ENCODE data around the gene ALAS1.

ALAS1 gene

GRCh38 chr3:52253314-52254304 lies 55.6 kb downstream of the ALAS1 start:
- TF ChIP-seq, protein P1, sequence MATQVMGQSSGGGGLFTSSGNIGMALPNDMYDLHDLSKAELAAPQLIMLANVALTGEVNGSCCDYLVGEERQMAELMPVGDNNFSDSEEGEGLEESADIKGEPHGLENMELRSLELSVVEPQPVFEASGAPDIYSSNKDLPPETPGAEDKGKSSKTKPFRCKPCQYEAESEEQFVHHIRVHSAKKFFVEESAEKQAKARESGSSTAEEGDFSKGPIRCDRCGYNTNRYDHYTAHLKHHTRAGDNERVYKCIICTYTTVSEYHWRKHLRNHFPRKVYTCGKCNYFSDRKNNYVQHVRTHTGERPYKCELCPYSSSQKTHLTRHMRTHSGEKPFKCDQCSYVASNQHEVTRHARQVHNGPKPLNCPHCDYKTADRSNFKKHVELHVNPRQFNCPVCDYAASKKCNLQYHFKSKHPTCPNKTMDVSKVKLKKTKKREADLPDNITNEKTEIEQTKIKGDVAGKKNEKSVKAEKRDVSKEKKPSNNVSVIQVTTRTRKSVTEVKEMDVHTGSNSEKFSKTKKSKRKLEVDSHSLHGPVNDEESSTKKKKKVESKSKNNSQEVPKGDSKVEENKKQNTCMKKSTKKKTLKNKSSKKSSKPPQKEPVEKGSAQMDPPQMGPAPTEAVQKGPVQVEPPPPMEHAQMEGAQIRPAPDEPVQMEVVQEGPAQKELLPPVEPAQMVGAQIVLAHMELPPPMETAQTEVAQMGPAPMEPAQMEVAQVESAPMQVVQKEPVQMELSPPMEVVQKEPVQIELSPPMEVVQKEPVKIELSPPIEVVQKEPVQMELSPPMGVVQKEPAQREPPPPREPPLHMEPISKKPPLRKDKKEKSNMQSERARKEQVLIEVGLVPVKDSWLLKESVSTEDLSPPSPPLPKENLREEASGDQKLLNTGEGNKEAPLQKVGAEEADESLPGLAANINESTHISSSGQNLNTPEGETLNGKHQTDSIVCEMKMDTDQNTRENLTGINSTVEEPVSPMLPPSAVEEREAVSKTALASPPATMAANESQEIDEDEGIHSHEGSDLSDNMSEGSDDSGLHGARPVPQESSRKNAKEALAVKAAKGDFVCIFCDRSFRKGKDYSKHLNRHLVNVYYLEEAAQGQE (IDR thresholded peaks at IDR 0.05; ENCODE audit: insufficient read depth in 1 of 2, low read depth in 2 of 2, low read length in 2 of 2): no peak
- TF ChIP-seq FOXP2 (optimal IDR thresholded peaks at IDR 0.05; ENCODE audit: borderline replicate concordance, extremely low read depth, extremely low read length, insufficient read depth): no peak
- no peak for TF ChIP-seq TAF1 (IDR thresholded peaks at IDR 0.05; ENCODE audit: borderline replicate concordance, insufficient read depth, low read length)
- TF ChIP-seq SIN3A (IDR thresholded peaks at IDR 0.05; ENCODE audit: borderline replicate concordance, insufficient read depth, low read length): no peak
- no peak; the same call in 1 of the 2 replicates for TF ChIP-seq POLR2AphosphoS5 (IDR thresholded peaks at IDR 0.05; ENCODE audit: low read depth, low read length)

DNA sequence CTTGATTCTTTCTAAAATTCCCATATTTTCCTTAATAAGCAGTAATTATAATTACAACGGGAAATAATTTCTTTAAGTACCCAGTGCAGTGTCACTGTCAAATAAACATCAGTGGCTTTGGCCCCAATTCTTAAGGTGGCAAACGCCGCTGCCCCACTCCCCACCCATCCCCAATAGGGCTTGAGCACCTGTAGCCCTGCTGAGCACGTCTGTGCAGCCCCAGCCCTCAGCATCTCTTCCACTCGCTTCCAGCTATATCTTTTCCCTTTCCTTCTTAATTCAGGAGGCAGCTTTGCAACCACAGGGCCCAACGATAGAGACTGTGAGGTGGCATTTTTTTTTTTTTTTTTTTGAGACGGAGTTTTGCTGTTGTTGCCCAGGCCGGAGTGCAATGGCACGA lies 56.6 kb downstream of the ALAS1 start:
- no peak for TF ChIP-seq TAF1 (IDR thresholded peaks at IDR 0.05; ENCODE audit: borderline replicate concordance, insufficient read depth, low read length)
- TF ChIP-seq SIN3A (IDR thresholded peaks at IDR 0.05; ENCODE audit: borderline replicate concordance, insufficient read depth, low read length): no peak
- no peak for TF ChIP-seq POLR2AphosphoS5 (IDR thresholded peaks at IDR 0.05; ENCODE audit: low read depth, low read length)

GRCh38 chr3:52256159-52256558 lies 58.2 kb downstream of the ALAS1 start:
- TF ChIP-seq, protein P1 (IDR thresholded peaks at IDR 0.05; ENCODE audit: insufficient read depth in 1 of 2, low read depth in 2 of 2, low read length in 2 of 2): no peak
- TF ChIP-seq SIN3A (IDR thresholded peaks at IDR 0.05; ENCODE audit: borderline replicate concordance, insufficient read depth, low read length) (no peak), POLR2AphosphoS5 (IDR thresholded peaks at IDR 0.05; ENCODE audit: low read depth, low read length) (no peak), FOXP2 (optimal IDR thresholded peaks at IDR 0.05; ENCODE audit: borderline replicate concordance, extremely low read depth, extremely low read length, insufficient read depth) (no peak), TAF1 (IDR thresholded peaks at IDR 0.05; ENCODE audit: borderline replicate concordance, insufficient read depth, low read length) (no peak)

- TF ChIP-seq, protein P1 (IDR thresholded peaks at IDR 0.05; ENCODE audit: insufficient read depth in 1 of 2, low read depth in 2 of 2, low read length in 2 of 2): no peak
- TF ChIP-seq POLR2AphosphoS5 (IDR thresholded peaks at IDR 0.05; ENCODE audit: low read depth, low read length): no peak
- no peak for TF ChIP-seq FOXP2 (optimal IDR thresholded peaks at IDR 0.05; ENCODE audit: borderline replicate concordance, extremely low read depth, extremely low read length, insufficient read depth)
- no peak for TF ChIP-seq SIN3A (IDR thresholded peaks at IDR 0.05; ENCODE audit: borderline replicate concordance, insufficient read depth, low read length)
Observed at GRCh38 chr3:52256622-52257021, 58.7 kb downstream of the ALAS1 start.

DNA sequence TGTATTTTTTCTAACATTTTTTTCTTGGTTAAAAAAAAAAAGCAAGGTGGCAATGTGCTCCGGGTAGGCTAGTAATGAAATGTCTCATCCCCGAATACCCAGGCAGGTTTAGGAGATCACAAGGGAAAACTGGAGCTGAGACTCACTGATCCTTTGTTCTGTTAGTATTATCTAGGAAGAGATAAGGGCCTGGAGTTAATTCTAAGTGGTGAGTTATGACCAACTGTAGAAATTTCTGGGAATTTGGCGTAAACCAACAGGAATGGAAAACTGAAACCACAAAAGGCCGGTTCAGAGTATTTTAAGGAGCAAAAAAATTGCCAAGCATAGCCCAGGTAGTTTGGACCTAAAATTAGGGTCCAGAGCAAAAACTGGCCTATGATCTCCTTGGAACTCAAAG lies 60.0 kb downstream of the ALAS1 start:
- TF ChIP-seq TAF1 (IDR thresholded peaks at IDR 0.05; ENCODE audit: borderline replicate concordance, insufficient read depth, low read length): no peak
- no peak for TF ChIP-seq POLR2AphosphoS5 (IDR thresholded peaks at IDR 0.05; ENCODE audit: low read depth, low read length)
- TF ChIP-seq FOXP2 (optimal IDR thresholded peaks at IDR 0.05; ENCODE audit: borderline replicate concordance, extremely low read depth, extremely low read length, insufficient read depth): no peak
- TF ChIP-seq, protein P1 (IDR thresholded peaks at IDR 0.05; ENCODE audit: insufficient read depth in 1 of 2, low read depth in 2 of 2, low read length in 2 of 2): no peak
- no peak for TF ChIP-seq SIN3A (IDR thresholded peaks at IDR 0.05; ENCODE audit: borderline replicate concordance, insufficient read depth, low read length)

Data from PFSK-1 (cell line).